AG04450 (cell line): ENCODE data around the gene GRB10. TPM values are rescaled to one million over a fixed set of nuclear protein-coding genes. Genes with fewer than 3 reads are reported as not detected.

Experiments used
- CTCF ChIA-PET: fragments of 300-600, 350-600 bp; formaldehyde crosslinking; extraction: SDS; loops from one replicate; lab custom pipeline; 2022; ENCODE audit warnings: antibody characterized with exemption, inconsistent platforms; lab: Charles Lee
- POLR2A ChIA-PET: fragments of 350-600 bp; formaldehyde crosslinking; extraction: SDS; loops from one replicate; lab custom pipeline; 2021; ENCODE audit warnings: antibody characterized with exemption, inconsistent platforms; lab: Yijun Ruan, JAX
- DNase-seq: peaks from one replicate; pipeline ENCODE4 v3.0.0-alpha.2; 2011; ENCODE audit warnings: low read depth, low spot score
- H3K27ac ChIP-seq: one replicate; pipeline ENCODE4 v1.5.1; 2012; ENCODE audit warnings: low read depth, low read length, control low read depth
- H3K27me3 ChIP-seq: one replicate; pipeline ENCODE4 v1.6.0; 2012; ENCODE audit warnings: low read length; ENCODE audit not compliant: control insufficient read depth, insufficient read depth
- H3K4me3 ChIP-seq: 2 replicates; pipeline ENCODE4 v1.5.1; 2011; ENCODE audit warnings: mild to moderate bottlenecking, low read depth, low read length, control low read depth
- H3K9me3 ChIP-seq: 2 replicates; pipeline ENCODE4 v1.5.1; 2012; ENCODE audit warnings: low read length; ENCODE audit not compliant: control insufficient read depth, insufficient read depth
- CTCF ChIP-seq: IDR thresholded peaks from 2 replicates; pipeline ENCODE4 v1.5.1; 2011; ENCODE audit warnings: low read depth, low read length, control low read depth, inconsistent platforms
- polyA plus RNA-seq: library from polyadenylated mRNA; depleted of rRNA; stranded (reverse); fragments of >200 nt; gene quantifications from 2 replicates; pipeline ENCODE4 v1.2.3, GENCODE V29; 2011

GRB10 gene
- polyA plus RNA-seq, 1 experiment = 8.0 TPM

GRCh38 chr7:50560865-50561351 is 221.8 kb downstream of the GRB10 start:
- Histone ChIP-seq H3K27me3 (peaks cover 8% of the 10 kb centered on the region), H3K4me3 (no peak overlapping the region), H3K9me3 (no peaks in the 10 kb centered on the region), H3K27ac (no peak overlapping the region)
- ChIA-PET POLR2A (no interaction called here), CTCF (no interaction called here)
- no peak for TF ChIP-seq CTCF
- DNase-seq = no peak

- CTCF ChIA-PET = no interaction called here
- H3K27ac ChIP-seq = no peak overlapping the region
- no peak for DNase-seq
- no peaks in the 10 kb centered on the region for H3K9me3 ChIP-seq
- peaks cover 12% of the 10 kb centered on the region for H3K27me3 ChIP-seq
- POLR2A ChIA-PET = no interaction called here
- no peak overlapping the region for H3K4me3 ChIP-seq
- TF ChIP-seq CTCF = no peak
Measured at GRCh38 chr7:50559881-50560280, 222.8 kb downstream of the GRB10 start.

- no peak for DNase-seq
- Histone ChIP-seq H3K9me3 (no peaks in the 10 kb centered on the region), H3K27me3 (peaks cover 10% of the 10 kb centered on the region), H3K27ac (no peak overlapping the region), H3K4me3 (no peak overlapping the region)
- POLR2A ChIA-PET = no interaction called here
- TF ChIP-seq CTCF = no peak
- CTCF ChIA-PET = interaction anchor here (0.7 kb wide), 1 partner anchor 393 kb away, joined by 3 read pairs; no protein-coding TSS in a partner anchor
Measured at GRCh38 chr7:50558294-50559053, 224.2 kb downstream of the GRB10 start.

- no peak overlapping the region for H3K4me3 ChIP-seq
Measured at GRCh38 chr7:50557099-50557498, 225.6 kb downstream of the GRB10 start.

More at GRCh38 chr7:50557099-50557498, 225.6 kb downstream of the GRB10 start:
- POLR2A ChIA-PET = no interaction called here
- TF ChIP-seq CTCF = no peak
- H3K27ac ChIP-seq = no peak overlapping the region
- CTCF ChIA-PET = interaction anchor here (1.4 kb wide), 1 partner anchor 604 kb away, joined by 3 read pairs; no protein-coding TSS in a partner anchor
- DNase-seq = no peak
- H3K9me3 ChIP-seq = no peaks in the 10 kb centered on the region
- peaks cover 13% of the 10 kb centered on the region for H3K27me3 ChIP-seq
